ENCODE measurements around the gene TSPEAR.

- no peak for TF ChIP-seq TARDBP (IDR thresholded peaks at IDR 0.05)
- no peak for TF ChIP-seq ZNF274 (IDR thresholded peaks at IDR 0.05; ENCODE audit: borderline replicate concordance, low read depth, low read length)
Measured at GRCh38 chr21:44539991-44540666, 171.2 kb downstream of the TSPEAR start, which contains the start of gene KRTAP10-1.
